Measurements from ENCODE around the gene GRK4. TPM values are rescaled to one million over a fixed set of nuclear protein-coding genes. Genes with fewer than 3 reads are reported as not detected.

Gene GRK4
- total and polyA plus RNA-seq, 2 donors = 2.3 to 5.6 TPM

- peaks cover 75 to 80% of the 10 kb centered on the region in 2 donors for H3K36me3 ChIP-seq (ENCODE audit: control insufficient read depth in 2 of 2, insufficient read depth in 2 of 2, low read length in 1 of 2)
- no peak overlapping the region for H3K4me3 ChIP-seq (ENCODE audit: low read length in 2 of 2)
- peaks cover under 1 to 17% of the 10 kb centered on the region in 2 donors for H3K4me1 ChIP-seq (ENCODE audit: control insufficient read depth in 2 of 2, insufficient read depth in 2 of 2, low read length in 2 of 2)
- no peaks in the 10 kb centered on the region for H3K27me3 ChIP-seq (ENCODE audit: control insufficient read depth in 2 of 2, insufficient read depth in 1 of 2, low read length in 1 of 2)
- no peak for DNase-seq (ENCODE audit: low read depth in 6 of 9, low spot score in 9 of 9)
- 98% methylated on average over 29 of the region's 29 CpGs for WGBS
- no peak overlapping the region for H3K27ac ChIP-seq (ENCODE audit: low read depth in 1 of 2, low read length in 1 of 2)
- no peaks in the 10 kb centered on the region for H3K9me3 ChIP-seq (ENCODE audit: control insufficient read depth in 2 of 2, insufficient read depth in 1 of 2, low read length in 1 of 2)
Observed at GRCh38 chr4:2940267-2941137, 22.9 kb upstream of the GRK4 start.

- Histone ChIP-seq H3K36me3 (ENCODE audit: control insufficient read depth in 2 of 2, insufficient read depth in 2 of 2, low read length in 1 of 2) (peaks cover 81 to 88% of the 10 kb centered on the region in 2 donors), H3K4me3 (ENCODE audit: low read length in 2 of 2) (no peak overlapping the region), H3K27ac (ENCODE audit: low read depth in 1 of 2, low read length in 1 of 2) (no peak overlapping the region), H3K27me3 (ENCODE audit: control insufficient read depth in 2 of 2, insufficient read depth in 1 of 2, low read length in 1 of 2) (no peaks in the 10 kb centered on the region), H3K9me3 (ENCODE audit: control insufficient read depth in 2 of 2, insufficient read depth in 1 of 2, low read length in 1 of 2) (no peaks in the 10 kb centered on the region), H3K4me1 (ENCODE audit: control insufficient read depth in 2 of 2, insufficient read depth in 2 of 2, low read length in 2 of 2) (peaks cover 0 to 8% of the 10 kb centered on the region in 2 donors)
- WGBS = 97% methylated on average over 24 of the region's 24 CpGs
- DNase-seq (ENCODE audit: low read depth in 6 of 9, low spot score in 9 of 9) = no peak
Observed at GRCh38 chr4:2941138-2942036, 22.0 kb upstream of the GRK4 start.

- WGBS = 97% methylated on average over 21 of the region's 21 CpGs
- Histone ChIP-seq H3K36me3 (ENCODE audit: control insufficient read depth in 2 of 2, insufficient read depth in 2 of 2, low read length in 1 of 2) (peaks cover 88 to 94% of the 10 kb centered on the region in 2 donors), H3K27me3 (ENCODE audit: control insufficient read depth in 2 of 2, insufficient read depth in 1 of 2, low read length in 1 of 2) (no peaks in the 10 kb centered on the region), H3K27ac (ENCODE audit: low read depth in 1 of 2, low read length in 1 of 2) (no peak overlapping the region), H3K4me3 (ENCODE audit: low read length in 2 of 2) (no peak overlapping the region), H3K9me3 (ENCODE audit: control insufficient read depth in 2 of 2, insufficient read depth in 1 of 2, low read length in 1 of 2) (no peaks in the 10 kb centered on the region), H3K4me1 (ENCODE audit: control insufficient read depth in 2 of 2, insufficient read depth in 2 of 2, low read length in 2 of 2) (peaks cover 0 to under 1% of the 10 kb centered on the region in 2 donors)
- DNase-seq (ENCODE audit: low read depth in 6 of 9, low spot score in 9 of 9) = no peak
Observed at GRCh38 chr4:2942037-2942531, 21.3 kb upstream of the GRK4 start.

- 94% methylated on average over 31 of the region's 31 CpGs for WGBS
- DNase-seq (ENCODE audit: low read depth in 6 of 9, low spot score in 9 of 9) = no peak
- H3K27ac ChIP-seq (ENCODE audit: low read depth in 1 of 2, low read length in 1 of 2) = no peak overlapping the region
Observed at GRCh38 chr4:2942532-2943363, 20.6 kb upstream of the GRK4 start.

GRCh38 chr4:2943364-2944090 lies 19.8 kb upstream of the GRK4 start:
- Histone ChIP-seq H3K27me3 (ENCODE audit: control insufficient read depth in 2 of 2, insufficient read depth in 1 of 2, low read length in 1 of 2) (no peaks in the 10 kb centered on the region), H3K36me3 (ENCODE audit: control insufficient read depth in 2 of 2, insufficient read depth in 2 of 2, low read length in 1 of 2) (peaks cover 91 to 95% of the 10 kb centered on the region in 2 donors), H3K9me3 (ENCODE audit: control insufficient read depth in 2 of 2, insufficient read depth in 1 of 2, low read length in 1 of 2) (no peaks in the 10 kb centered on the region), H3K4me3 (ENCODE audit: low read length in 2 of 2) (no peak overlapping the region), H3K4me1 (ENCODE audit: control insufficient read depth in 2 of 2, insufficient read depth in 2 of 2, low read length in 2 of 2) (no peaks in the 10 kb centered on the region), H3K27ac (ENCODE audit: low read depth in 1 of 2, low read length in 1 of 2) (no peak overlapping the region)
- WGBS = 97% methylated on average over 20 of the region's 20 CpGs
- DNase-seq (ENCODE audit: low read depth in 6 of 9, low spot score in 9 of 9) = no peak

More at GRCh38 chr4:2942532-2943363, 20.6 kb upstream of the GRK4 start:
- no peaks in the 10 kb centered on the region for H3K4me1 ChIP-seq (ENCODE audit: control insufficient read depth in 2 of 2, insufficient read depth in 2 of 2, low read length in 2 of 2)
- no peak overlapping the region for H3K4me3 ChIP-seq (ENCODE audit: low read length in 2 of 2)
- no peaks in the 10 kb centered on the region for H3K27me3 ChIP-seq (ENCODE audit: control insufficient read depth in 2 of 2, insufficient read depth in 1 of 2, low read length in 1 of 2)
- peaks cover 93 to 95% of the 10 kb centered on the region in 2 donors for H3K36me3 ChIP-seq (ENCODE audit: control insufficient read depth in 2 of 2, insufficient read depth in 2 of 2, low read length in 1 of 2)
- H3K9me3 ChIP-seq (ENCODE audit: control insufficient read depth in 2 of 2, insufficient read depth in 1 of 2, low read length in 1 of 2) = no peaks in the 10 kb centered on the region

- H3K36me3 ChIP-seq (ENCODE audit: control insufficient read depth in 2 of 2, insufficient read depth in 2 of 2, low read length in 1 of 2) = peaks cover 86 to 95% of the 10 kb centered on the region in 2 donors
- no peaks in the 10 kb centered on the region for H3K9me3 ChIP-seq (ENCODE audit: control insufficient read depth in 2 of 2, insufficient read depth in 1 of 2, low read length in 1 of 2)
- WGBS = 95% methylated on average over 11 of the region's 11 CpGs
- H3K4me3 ChIP-seq (ENCODE audit: low read length in 2 of 2) = no peak overlapping the region
- no peak overlapping the region for H3K27ac ChIP-seq (ENCODE audit: low read depth in 1 of 2, low read length in 1 of 2)
- H3K4me1 ChIP-seq (ENCODE audit: control insufficient read depth in 2 of 2, insufficient read depth in 2 of 2, low read length in 2 of 2) = no peaks in the 10 kb centered on the region
- no peak for DNase-seq (ENCODE audit: low read depth in 6 of 9, low spot score in 9 of 9)
- no peaks in the 10 kb centered on the region for H3K27me3 ChIP-seq (ENCODE audit: control insufficient read depth in 2 of 2, insufficient read depth in 1 of 2, low read length in 1 of 2)
Observed at GRCh38 chr4:2944091-2944482, 19.3 kb upstream of the GRK4 start.

- H3K4me1 ChIP-seq (ENCODE audit: control insufficient read depth in 2 of 2, insufficient read depth in 2 of 2, low read length in 2 of 2) = no peaks in the 10 kb centered on the region
- peaks cover 83 to 95% of the 10 kb centered on the region in 2 donors for H3K36me3 ChIP-seq (ENCODE audit: control insufficient read depth in 2 of 2, insufficient read depth in 2 of 2, low read length in 1 of 2)
- no peak overlapping the region for H3K4me3 ChIP-seq (ENCODE audit: low read length in 2 of 2)
- WGBS = 96% methylated on average over 30 of the region's 30 CpGs
- no peaks in the 10 kb centered on the region for H3K27me3 ChIP-seq (ENCODE audit: control insufficient read depth in 2 of 2, insufficient read depth in 1 of 2, low read length in 1 of 2)
- no peak overlapping the region for H3K27ac ChIP-seq (ENCODE audit: low read depth in 1 of 2, low read length in 1 of 2)
- no peaks in the 10 kb centered on the region for H3K9me3 ChIP-seq (ENCODE audit: control insufficient read depth in 2 of 2, insufficient read depth in 1 of 2, low read length in 1 of 2)
- no peak for DNase-seq (ENCODE audit: low read depth in 6 of 9, low spot score in 9 of 9)
Observed at GRCh38 chr4:2944586-2945526, 18.5 kb upstream of the GRK4 start.

Data from thymus (tissue), 11 donors.